ENCODE results near the gene DLG2.
"Not testable (repeated sequence)": the region's sequence is repeated elsewhere in the genome, so short reads cannot be mapped to it uniquely, and the experiment has no call there.

The DLG2 gene

GRCh38 chr11:85431319-85431718 is 195.8 kb downstream of the DLG2 start:
- DNase-seq: no peak

GRCh38 chr11:85423794-85424193 is 203.3 kb downstream of the DLG2 start:
- no peak for DNase-seq

- DNase-seq: no peak
Observed at GRCh38 chr11:85423316-85423715, 203.8 kb downstream of the DLG2 start.

GRCh38 chr11:85414175-85414574 is 213.0 kb downstream of the DLG2 start:
- no peak for DNase-seq

GRCh38 chr11:85407648-85408047 is 219.5 kb downstream of the DLG2 start:
- no peak for DNase-seq

- DNase-seq: no peak
Observed at GRCh38 chr11:85406841-85407240, 220.3 kb downstream of the DLG2 start.

- no peak for DNase-seq
Observed at GRCh38 chr11:85406316-85406715, 220.8 kb downstream of the DLG2 start.

GRCh38 chr11:85395515-85396055 is 231.6 kb downstream of the DLG2 start:
- not testable (repeated sequence) for DNase-seq

GRCh38 chr11:85394283-85394682 is 232.9 kb downstream of the DLG2 start:
- DNase-seq: no peak

- DNase-seq: no peak
Observed at GRCh38 chr11:85391141-85391540, 236.0 kb downstream of the DLG2 start.

- no peak for DNase-seq
Observed at GRCh38 chr11:85385547-85385946, 241.6 kb downstream of the DLG2 start.

- DNase-seq: no peak
Observed at GRCh38 chr11:85385111-85385510, 242.0 kb downstream of the DLG2 start.

- DNase-seq: no peak
Observed at GRCh38 chr11:85379066-85379465, 248.1 kb downstream of the DLG2 start.

GRCh38 chr11:85377901-85378300 is 249.2 kb downstream of the DLG2 start:
- no peak for DNase-seq

- no peak for DNase-seq
Observed at GRCh38 chr11:85359859-85360258, 267.3 kb downstream of the DLG2 start.

- DNase-seq: no peak
Observed at GRCh38 chr11:85355921-85356320, 271.2 kb downstream of the DLG2 start.

- not testable (repeated sequence) for DNase-seq
Observed at GRCh38 chr11:85349539-85349938, 277.6 kb downstream of the DLG2 start.

GRCh38 chr11:85348945-85349344 is 278.2 kb downstream of the DLG2 start:
- DNase-seq: no peak

- DNase-seq: no peak
Observed at GRCh38 chr11:85347291-85347690, 279.9 kb downstream of the DLG2 start.

GRCh38 chr11:85346484-85346883 is 280.7 kb downstream of the DLG2 start:
- no peak for DNase-seq

- DNase-seq: not testable (repeated sequence)
Observed at GRCh38 chr11:85340846-85341245, 286.3 kb downstream of the DLG2 start.

- peak; percentile 87 for DNase-seq
Observed at GRCh38 chr11:85318573-85318972, 308.6 kb downstream of the DLG2 start.

- DNase-seq: peak; percentile 94
Observed at GRCh38 chr11:85316967-85317366, 310.2 kb downstream of the DLG2 start.

GRCh38 chr11:85313741-85314140 is 313.4 kb downstream of the DLG2 start:
- DNase-seq: peak; percentile 37

GRCh38 chr11:85310479-85310878 is 316.7 kb downstream of the DLG2 start:
- peak; percentile 56 for DNase-seq

GRCh38 chr11:85307366-85307765 is 319.8 kb downstream of the DLG2 start:
- DNase-seq: no peak

All from MV-4-11 (cell line).